ENCODE results near the gene SPRED3. TPM values are rescaled to one million over a fixed set of nuclear protein-coding genes. Genes with fewer than 3 reads are reported as not detected.

Gene SPRED3
- total RNA-seq, 3 donors from 2014 or later = 0.16 to 0.66 (median 0.29) TPM

- Histone ChIP-seq H3K27ac (no peak overlapping the region), H3K4me3 (no peak overlapping the region), H3K36me3 (peaks cover 4% of the 10 kb centered on the region), H3K27me3 (no peaks in the 10 kb centered on the region), H3K4me1 (peaks cover 7 to 12% of the 10 kb centered on the region in 2 donors), H3K9me3 (no peaks in the 10 kb centered on the region)
- intact Hi-C loops (cut with DNase I; ENCODE audit: low total_unique reads) = no loop called here
- no peak for DNase-seq (ENCODE audit: low spot score in 2 of 2)
- TF ChIP-seq CTCF (IDR thresholded peaks at IDR 0.05) (no peak), POLR2AphosphoS5 (IDR thresholded peaks at IDR 0.05) (no peak), POLR2A (IDR thresholded peaks at IDR 0.05) (no peak)
Measured at GRCh38 chr19:38378866-38379265, 9.6 kb upstream of the SPRED3 start.

DNA sequence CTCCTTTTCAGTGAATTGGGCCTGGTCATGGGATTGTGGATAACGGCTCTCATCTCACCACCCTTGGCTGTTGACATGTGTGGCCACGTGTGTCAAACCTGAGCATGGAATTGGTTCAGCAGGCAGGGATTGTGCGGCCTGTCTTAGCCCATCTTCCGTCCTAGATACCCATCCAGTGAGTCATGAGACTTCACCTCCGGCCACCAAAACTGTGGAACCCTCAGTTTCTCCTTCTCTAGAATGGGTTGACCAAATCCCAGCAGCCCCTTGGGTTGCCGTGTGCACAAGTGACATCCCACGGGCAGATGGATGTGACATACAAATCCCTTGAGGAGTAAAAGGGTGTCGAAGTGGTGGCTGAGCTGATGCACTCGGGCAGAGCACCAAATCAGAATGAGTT, 7.4 kb upstream of the SPRED3 start:
- H3K36me3 ChIP-seq = peaks cover 4% of the 10 kb centered on the region
- TF ChIP-seq POLR2A (IDR thresholded peaks at IDR 0.05) = no peak
- no peak for TF ChIP-seq POLR2AphosphoS5 (IDR thresholded peaks at IDR 0.05)
- TF ChIP-seq CTCF (IDR thresholded peaks at IDR 0.05) = no peak
- H3K9me3 ChIP-seq = no peaks in the 10 kb centered on the region
- no peak overlapping the region for H3K4me3 ChIP-seq
- DNase-seq (ENCODE audit: low spot score in 2 of 2) = no peak
- H3K27ac ChIP-seq = no peak overlapping the region
- intact Hi-C loops (cut with DNase I; ENCODE audit: low total_unique reads) = no loop called here
- no peaks in the 10 kb centered on the region for H3K27me3 ChIP-seq
- H3K4me1 ChIP-seq = peaks cover 1 to 3% of the 10 kb centered on the region in 2 donors

DNA sequence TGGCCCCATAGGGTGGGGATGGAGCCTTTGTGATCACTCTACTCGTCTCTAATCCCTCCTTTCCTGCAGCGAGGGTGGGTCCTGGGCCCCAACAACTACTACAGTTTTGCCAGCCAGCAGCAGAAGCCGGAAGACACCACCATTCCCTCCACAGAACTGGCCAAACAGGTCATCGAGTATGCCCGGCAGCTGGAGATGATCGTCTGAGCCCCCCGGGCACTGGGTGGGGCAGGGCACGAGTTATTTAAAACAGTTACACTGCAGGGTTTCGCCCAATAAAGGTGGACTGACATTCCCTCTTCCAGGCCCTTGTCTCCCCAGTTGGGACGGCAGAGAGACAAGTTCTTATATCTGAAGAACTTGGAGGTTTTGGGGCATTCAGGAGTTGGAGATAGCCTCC, 5.3 kb upstream of the SPRED3 start:
- H3K27ac ChIP-seq = no peak overlapping the region
- peaks cover 0 to 6% of the 10 kb centered on the region in 2 donors for H3K4me1 ChIP-seq
- H3K4me3 ChIP-seq = no peak overlapping the region
- H3K27me3 ChIP-seq = no peaks in the 10 kb centered on the region
- intact Hi-C loops (cut with DNase I; ENCODE audit: low total_unique reads) = no loop called here
- no peaks in the 10 kb centered on the region for H3K9me3 ChIP-seq
- TF ChIP-seq POLR2AphosphoS5 (IDR thresholded peaks at IDR 0.05) (no peak), CTCF (IDR thresholded peaks at IDR 0.05) (no peak), POLR2A (IDR thresholded peaks at IDR 0.05) (no peak)
- peaks cover 4% of the 10 kb centered on the region for H3K36me3 ChIP-seq
- no peak for DNase-seq (ENCODE audit: low spot score in 2 of 2)

GRCh38 chr19:38383743-38384142, 4.8 kb upstream of the SPRED3 start:
- Histone ChIP-seq H3K9me3 (no peaks in the 10 kb centered on the region), H3K4me3 (no peak overlapping the region), H3K27ac (no peak overlapping the region), H3K4me1 (peaks cover 0 to 6% of the 10 kb centered on the region in 2 donors), H3K36me3 (peaks cover 4% of the 10 kb centered on the region), H3K27me3 (no peaks in the 10 kb centered on the region)
- no peak for DNase-seq (ENCODE audit: low spot score in 2 of 2)
- intact Hi-C loops (cut with DNase I; ENCODE audit: low total_unique reads) = no loop called here
- TF ChIP-seq CTCF (IDR thresholded peaks at IDR 0.05) = no peak
- no peak for TF ChIP-seq POLR2A (IDR thresholded peaks at IDR 0.05)
- TF ChIP-seq POLR2AphosphoS5 (IDR thresholded peaks at IDR 0.05) = no peak

DNA sequence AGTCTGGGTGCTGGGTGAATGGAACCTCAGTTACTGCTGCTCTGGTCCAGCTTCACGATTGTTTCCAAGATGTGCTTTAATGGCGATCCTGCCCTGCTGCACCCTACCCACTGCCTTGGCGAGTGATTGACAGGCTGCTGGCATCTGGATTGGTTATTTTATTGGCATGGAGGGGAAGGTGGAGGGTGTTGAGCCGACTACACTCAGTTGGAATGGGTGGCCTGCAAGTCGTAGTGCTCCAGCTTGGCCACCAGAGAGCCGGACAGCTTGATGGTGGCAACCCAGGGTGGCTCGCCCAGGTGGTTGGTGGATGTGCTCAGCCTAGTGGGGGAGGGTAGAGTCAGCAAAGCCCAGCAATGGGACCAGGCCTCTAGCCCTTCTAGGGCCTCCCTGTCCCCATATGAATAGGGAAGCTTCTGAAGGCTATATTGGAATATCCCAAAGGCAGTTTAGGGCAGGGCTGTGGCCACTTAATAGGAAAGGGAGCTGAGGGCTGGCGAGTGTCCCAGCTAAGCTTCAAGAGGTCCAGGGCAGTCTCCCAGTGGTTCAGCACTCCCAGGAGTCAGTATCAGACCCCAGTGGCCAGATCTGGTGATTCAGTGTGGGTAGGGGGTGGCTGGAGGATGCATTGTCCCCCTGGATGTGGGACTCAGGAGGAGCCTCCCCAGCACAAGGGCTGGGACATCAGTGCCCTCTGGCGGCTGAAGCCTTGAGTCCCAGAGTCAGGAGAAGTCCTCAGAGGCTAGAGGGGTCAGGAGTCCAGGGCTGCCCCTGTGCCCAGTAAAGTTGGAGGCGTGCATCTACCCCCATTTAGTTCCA, 4.1 kb upstream of the SPRED3 start:
- H3K36me3 ChIP-seq = peaks cover 4% of the 10 kb centered on the region
- intact Hi-C loops (cut with DNase I; ENCODE audit: low total_unique reads) = no loop called here

More for the DNA sequence above, 4.1 kb upstream of the SPRED3 start:
- no peak overlapping the region for H3K27ac ChIP-seq
- H3K4me1 ChIP-seq = peaks cover 0 to 6% of the 10 kb centered on the region in 2 donors
- H3K9me3 ChIP-seq = no peaks in the 10 kb centered on the region
- H3K4me3 ChIP-seq = no peak overlapping the region
- no peaks in the 10 kb centered on the region for H3K27me3 ChIP-seq
- DNase-seq (ENCODE audit: low spot score in 2 of 2) = no peak
- TF ChIP-seq CTCF (IDR thresholded peaks at IDR 0.05) = no peak
- no peak for TF ChIP-seq POLR2AphosphoS5 (IDR thresholded peaks at IDR 0.05)
- no peak for TF ChIP-seq POLR2A (IDR thresholded peaks at IDR 0.05)
